ENCODE measurements around the gene SSBP2.
A peak's percentile ranks its signal among the peaks of the same experiment; 100 is the strongest.
"Not testable (repeated sequence)": the region's sequence is repeated elsewhere in the genome, so short reads cannot be mapped to it uniquely, and the experiment has no call there.

SSBP2 gene

GRCh38 chr5:81435023-81435422 is 315.9 kb downstream of the SSBP2 start:
- DNase-seq (ENCODE audit: low read depth in 2 of 3, low spot score in 1 of 3), result no peak

GRCh38 chr5:81429985-81430384 is 320.9 kb downstream of the SSBP2 start:
- no peak for DNase-seq (ENCODE audit: low read depth in 2 of 3, low spot score in 1 of 3)

DNA sequence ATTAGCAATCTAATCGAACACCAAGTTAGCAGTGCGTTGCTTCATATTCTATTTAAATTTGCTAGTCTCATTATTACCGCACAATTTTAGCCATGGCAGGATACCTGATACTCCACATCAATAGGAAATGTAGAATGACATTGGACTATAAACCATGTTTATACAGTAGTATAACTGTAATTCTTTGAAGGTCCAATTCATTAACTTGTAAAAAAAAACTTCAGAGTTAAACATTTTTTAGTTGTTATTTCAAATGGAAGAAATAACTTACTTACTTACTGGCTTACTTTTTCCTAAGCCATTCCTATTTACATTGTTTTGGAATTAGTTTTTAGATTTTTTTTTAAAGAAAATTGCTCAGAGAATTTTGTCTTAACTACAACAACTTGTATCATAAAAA is 321.5 kb downstream of the SSBP2 start:
- DNase-seq (ENCODE audit: low read depth in 2 of 3, low spot score in 1 of 3), result no peak

- DNase-seq (ENCODE audit: low read depth in 2 of 3, low spot score in 1 of 3), result no peak
Measured at GRCh38 chr5:81428861-81429260, 322.0 kb downstream of the SSBP2 start.

DNA sequence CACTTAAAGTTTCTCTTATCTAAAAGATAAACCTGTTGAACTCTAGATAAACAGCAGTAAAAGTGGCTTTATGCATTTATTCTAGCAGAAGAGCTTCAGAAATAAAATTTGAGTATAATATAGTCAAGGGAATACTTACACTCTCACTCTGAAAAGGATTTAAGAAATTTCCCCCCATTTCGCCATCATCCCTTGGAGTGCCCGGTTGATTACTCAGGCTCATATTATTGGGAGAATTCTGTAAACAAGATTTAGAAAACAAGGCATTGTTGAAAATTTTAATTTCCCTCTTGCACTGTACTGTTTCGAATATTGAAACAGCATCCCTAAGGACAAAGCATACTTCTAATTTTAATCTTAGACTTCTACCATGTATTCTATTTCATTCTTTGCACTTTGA is 322.5 kb downstream of the SSBP2 start:
- no peak for DNase-seq (ENCODE audit: low read depth in 2 of 3, low spot score in 1 of 3)

DNA sequence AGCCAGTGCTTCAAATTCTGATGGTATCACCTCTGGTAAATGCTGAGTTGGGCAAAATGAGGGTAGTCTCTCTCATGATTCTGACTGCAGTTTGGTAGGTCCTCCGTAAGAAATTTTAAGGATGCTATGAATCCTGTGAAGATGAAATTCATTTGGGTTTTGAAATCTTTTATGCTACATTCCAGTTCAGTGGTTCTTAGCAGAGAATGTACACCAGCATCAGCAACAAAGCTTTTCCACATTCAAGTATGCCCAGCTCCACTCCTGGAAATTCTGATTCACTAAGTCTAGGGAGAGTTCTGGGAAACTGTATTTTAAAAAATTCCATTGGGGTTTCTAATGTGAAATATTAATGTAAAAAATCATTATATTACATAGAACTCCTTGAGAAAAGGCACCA is 323.3 kb downstream of the SSBP2 start:
- DNase-seq (ENCODE audit: low read depth in 2 of 3, low spot score in 1 of 3), result no peak

DNA sequence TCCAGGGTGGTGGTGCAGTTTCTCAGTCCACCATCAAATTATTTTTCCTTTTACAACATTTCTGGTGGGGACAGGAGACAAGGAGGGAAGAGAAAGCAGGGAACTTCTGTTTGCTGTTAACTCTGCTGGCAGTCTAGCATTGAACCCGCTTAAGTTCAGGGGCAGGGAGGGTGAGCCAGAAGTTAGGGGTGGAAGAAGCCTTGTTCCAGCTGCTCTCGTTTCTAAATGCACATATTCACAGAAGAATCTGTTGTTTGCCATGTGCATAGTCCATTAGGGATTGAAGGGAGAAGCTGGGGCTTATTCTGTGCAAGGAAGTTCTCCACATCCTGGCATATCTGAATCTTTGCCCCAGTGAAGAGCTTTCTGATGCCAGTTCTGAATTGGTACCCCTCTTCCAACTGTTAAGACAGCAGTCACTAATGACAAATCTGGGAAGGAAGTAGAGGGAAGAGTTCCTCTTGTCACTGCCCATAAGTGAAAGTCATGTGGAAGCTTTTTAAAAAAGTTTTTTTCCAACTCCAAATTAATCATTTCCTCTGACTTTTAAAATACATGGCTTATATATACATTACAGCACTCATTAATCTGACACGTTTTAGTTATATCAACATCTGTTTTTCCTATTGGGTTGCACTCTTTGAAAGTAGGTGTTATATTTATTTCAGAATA is 324.4 kb downstream of the SSBP2 start:
- no peak for DNase-seq (ENCODE audit: low read depth in 2 of 3, low spot score in 1 of 3)

DNA sequence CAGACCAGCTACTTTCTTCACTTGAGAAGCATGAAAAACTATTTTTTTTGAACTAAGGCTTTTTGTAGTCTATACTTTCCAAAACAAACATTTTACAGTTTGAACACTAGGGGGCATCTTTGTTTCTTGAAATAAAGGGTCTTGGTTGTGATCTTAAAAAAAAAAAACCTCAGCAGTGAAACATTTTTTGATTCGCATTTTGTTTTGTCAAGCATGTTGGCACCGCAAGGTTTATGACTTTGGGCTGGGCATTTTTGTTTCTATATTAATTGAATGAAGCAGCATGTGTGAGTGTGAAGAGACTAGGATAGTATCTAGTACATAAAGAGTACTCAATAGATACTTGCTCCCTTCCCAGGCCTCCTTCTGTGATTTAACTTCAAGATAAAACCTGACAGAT is 325.3 kb downstream of the SSBP2 start:
- DNase-seq (ENCODE audit: low read depth in 2 of 3, low spot score in 1 of 3), result no peak

DNA sequence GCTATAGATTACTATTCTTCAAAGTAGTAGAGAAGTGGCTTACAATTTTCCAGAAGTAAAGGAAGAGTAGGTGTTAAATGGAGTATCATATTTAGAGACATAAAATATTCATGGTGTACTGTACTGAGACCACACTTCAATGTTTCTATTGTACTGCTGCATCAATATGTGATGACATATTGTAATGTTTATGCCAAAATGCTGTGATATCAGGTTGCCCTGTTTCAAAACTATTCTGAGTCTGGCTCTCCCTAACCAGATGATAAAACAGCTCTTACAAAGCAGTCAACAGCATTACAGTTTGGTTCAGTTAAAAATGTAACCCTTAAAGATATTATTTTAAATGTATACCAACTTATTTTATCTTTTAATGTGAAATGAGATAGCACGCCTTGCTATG is 326.2 kb downstream of the SSBP2 start:
- no peak for DNase-seq (ENCODE audit: low read depth in 2 of 3, low spot score in 1 of 3)

- DNase-seq (ENCODE audit: low read depth in 2 of 3, low spot score in 1 of 3), result no peak
Measured at GRCh38 chr5:81422671-81423070, 328.2 kb downstream of the SSBP2 start.

GRCh38 chr5:81420039-81420667 is 330.7 kb downstream of the SSBP2 start:
- DNase-seq (ENCODE audit: low read depth in 2 of 3, low spot score in 1 of 3), result peak in 1 of 3 donors; percentile 11

- DNase-seq (ENCODE audit: low read depth in 2 of 3, low spot score in 1 of 3), result no peak
Measured at GRCh38 chr5:81418606-81419005, 332.3 kb downstream of the SSBP2 start.

- no peak for DNase-seq (ENCODE audit: low read depth in 2 of 3, low spot score in 1 of 3)
Measured at GRCh38 chr5:81417052-81417451, 333.8 kb downstream of the SSBP2 start.

- no peak for DNase-seq (ENCODE audit: low read depth in 2 of 3, low spot score in 1 of 3)
Measured at GRCh38 chr5:81409896-81410295, 341.0 kb downstream of the SSBP2 start.

- no peak for DNase-seq (ENCODE audit: low read depth in 2 of 3, low spot score in 1 of 3)
Measured at GRCh38 chr5:81409361-81409760, 341.5 kb downstream of the SSBP2 start.

DNA sequence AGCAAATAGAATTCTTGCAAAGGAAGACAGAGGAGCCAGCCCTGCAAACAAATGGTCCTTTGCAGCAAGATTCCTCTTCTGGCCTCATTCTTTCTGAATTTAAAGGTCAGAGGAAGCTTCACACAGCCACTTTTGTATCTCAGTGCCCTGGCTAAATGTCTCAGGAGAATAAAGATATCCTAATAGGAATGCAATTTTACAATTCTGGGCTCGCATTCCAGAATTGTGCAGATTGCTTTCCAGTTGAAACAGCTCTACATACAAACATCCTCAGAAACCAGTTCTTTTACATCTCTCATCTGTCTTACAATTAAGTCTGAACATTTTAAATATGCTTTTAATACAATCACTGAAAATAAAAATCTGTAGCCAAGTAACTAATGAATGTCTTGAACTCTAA is 342.4 kb downstream of the SSBP2 start:
- no peak for DNase-seq (ENCODE audit: low read depth in 2 of 3, low spot score in 1 of 3)

- DNase-seq (ENCODE audit: low read depth in 2 of 3, low spot score in 1 of 3), result not testable (repeated sequence)
Measured at GRCh38 chr5:81407811-81408210, 343.1 kb downstream of the SSBP2 start.

- no peak for DNase-seq (ENCODE audit: low read depth in 2 of 3, low spot score in 1 of 3)
Measured at GRCh38 chr5:81405126-81405891, 345.6 kb downstream of the SSBP2 start.

- no peak for DNase-seq (ENCODE audit: low read depth in 2 of 3, low spot score in 1 of 3)
Measured at GRCh38 chr5:81402192-81402930, 348.5 kb downstream of the SSBP2 start.

GRCh38 chr5:81401266-81401665 is 349.6 kb downstream of the SSBP2 start:
- DNase-seq (ENCODE audit: low read depth in 2 of 3, low spot score in 1 of 3), result no peak

DNA sequence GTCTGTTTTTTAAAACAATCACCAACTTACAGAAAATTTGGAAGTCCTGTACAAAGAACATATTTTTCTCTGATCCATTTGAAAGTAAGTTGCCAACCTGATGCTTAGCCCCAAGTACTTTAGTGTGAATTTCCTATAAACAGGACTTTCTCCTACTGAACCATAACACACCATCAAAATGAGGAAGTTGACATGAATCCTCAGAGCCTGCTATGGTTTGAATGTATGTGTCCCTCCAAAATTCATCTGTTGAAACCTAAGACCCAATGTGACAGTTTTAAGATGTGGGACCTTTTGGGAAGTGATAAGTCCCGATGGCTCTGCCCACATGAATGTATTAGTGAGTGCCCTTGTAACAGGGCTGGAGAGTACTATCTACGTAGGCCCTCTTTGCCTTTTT is 350.5 kb downstream of the SSBP2 start:
- DNase-seq (ENCODE audit: low read depth in 2 of 3, low spot score in 1 of 3), result no peak

- DNase-seq (ENCODE audit: low read depth in 2 of 3, low spot score in 1 of 3), result no peak
Measured at GRCh38 chr5:81398741-81399140, 352.2 kb downstream of the SSBP2 start.

Measured in stimulated activated CD4-positive, alpha-beta T cell treated with anti-CD3 and anti-CD28 coated beads, Interleukin-12 subunit alpha, Interleukin-12 subunit beta, amount 100 ng/mL, for 48 hours (primary cell).